ACC112 (cell line): ENCODE data around the gene CA7.

Experiments used
- H2AFZ ChIP-seq: fragments of 200-600 bp; sonication (generic); one replicate; pipeline ENCODE4 v1.6.0; 2017; ENCODE audit warnings: antibody characterized with exemption, low read length; ENCODE audit not compliant: unreplicated experiment
- H3K27ac ChIP-seq: fragments of 200-600 bp; sonication (generic); 2 replicates; pipeline ENCODE4 v1.5.1; 2014; ENCODE audit warnings: low read depth, mild to moderate bottlenecking, antibody characterized with exemption, low read length, moderate library complexity
- H3K27me3 ChIP-seq: fragments of 200-600 bp; sonication (generic); 2 replicates; pipeline ENCODE4 v1.6.1; 2014; ENCODE audit warnings: mild to moderate bottlenecking, antibody characterized with exemption, low read length, moderate library complexity, mixed read lengths; ENCODE audit not compliant: insufficient read depth
- H3K36me3 ChIP-seq: fragments of 200-600 bp; sonication (generic); 2 replicates; pipeline ENCODE4 v1.6.1; 2016; ENCODE audit warnings: mild to moderate bottlenecking, antibody characterized with exemption, low read length, moderate library complexity, mixed read lengths; ENCODE audit not compliant: insufficient read depth
- H3K4me1 ChIP-seq: fragments of 200-600 bp; sonication (generic); one replicate; pipeline ENCODE4 v1.6.1; 2016; ENCODE audit warnings: low read length, mixed read lengths; ENCODE audit not compliant: insufficient read depth, unreplicated experiment, control insufficient read depth
- H3K4me3 ChIP-seq: fragments of 200-600 bp; sonication (generic); 2 replicates; pipeline ENCODE4 v1.5.1; 2014; ENCODE audit warnings: mild to moderate bottlenecking, low read depth, low read length
- H3K79me2 ChIP-seq: fragments of 200-600 bp; sonication (generic); one replicate; pipeline ENCODE4 v1.6.0; 2016; ENCODE audit warnings: low read length; ENCODE audit not compliant: control insufficient read depth, unreplicated experiment, insufficient read depth

CA7 gene

DNA sequence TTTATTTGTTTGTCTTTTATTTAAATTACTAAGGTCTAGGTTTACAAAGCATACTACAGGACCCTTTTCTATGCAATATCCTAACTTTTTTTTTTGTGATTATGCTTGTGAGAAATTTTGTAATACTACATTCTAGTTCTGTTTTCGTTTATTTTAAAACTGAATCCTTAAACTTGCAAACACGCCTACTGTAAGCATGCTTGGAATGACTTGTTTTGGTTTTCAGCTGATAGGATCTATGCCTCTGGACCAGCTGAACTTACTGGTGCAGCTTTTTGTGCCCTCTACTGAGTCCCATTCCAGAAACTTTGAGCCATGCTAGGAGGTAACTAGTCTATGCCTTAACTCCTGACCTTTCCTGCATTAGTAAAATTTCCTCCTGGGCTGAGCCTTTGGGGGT is 42.1 kb downstream of the CA7 start:
- Histone ChIP-seq H3K4me3 (no peak overlapping the region), H2AFZ (no peak overlapping the region), H3K4me1 (peaks cover 4% of the 10 kb centered on the region), H3K79me2 (peaks cover 6% of the 10 kb centered on the region), H3K27ac (no peak overlapping the region), H3K36me3 (no peaks in the 10 kb centered on the region), H3K27me3 (no peaks in the 10 kb centered on the region)

DNA sequence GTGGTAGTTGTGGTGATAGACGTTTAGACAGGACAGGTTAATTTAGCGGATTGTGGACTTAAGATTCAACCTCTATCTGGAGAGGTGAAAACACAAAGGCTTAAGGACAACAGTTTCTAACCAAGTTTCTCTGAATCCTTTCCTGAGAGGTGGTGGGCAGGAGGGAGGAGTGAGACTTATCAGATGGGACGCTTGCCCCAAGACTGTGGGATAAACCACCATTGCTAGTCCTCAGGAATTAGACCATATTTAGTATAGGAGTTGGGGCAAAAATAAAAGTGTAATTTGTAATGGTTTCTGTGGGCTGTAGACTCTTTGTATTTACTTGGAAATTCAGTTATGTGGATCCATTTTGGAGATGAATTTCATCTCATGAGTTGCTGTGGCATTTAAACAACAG is 42.7 kb downstream of the CA7 start:
- peaks cover 4% of the 10 kb centered on the region for H3K79me2 ChIP-seq
- no peaks in the 10 kb centered on the region for H3K36me3 ChIP-seq
- peaks cover 3% of the 10 kb centered on the region for H3K4me1 ChIP-seq
- H3K4me3 ChIP-seq, result no peak overlapping the region
- no peaks in the 10 kb centered on the region for H3K27me3 ChIP-seq
- H2AFZ ChIP-seq, result no peak overlapping the region
- no peak overlapping the region for H3K27ac ChIP-seq

DNA sequence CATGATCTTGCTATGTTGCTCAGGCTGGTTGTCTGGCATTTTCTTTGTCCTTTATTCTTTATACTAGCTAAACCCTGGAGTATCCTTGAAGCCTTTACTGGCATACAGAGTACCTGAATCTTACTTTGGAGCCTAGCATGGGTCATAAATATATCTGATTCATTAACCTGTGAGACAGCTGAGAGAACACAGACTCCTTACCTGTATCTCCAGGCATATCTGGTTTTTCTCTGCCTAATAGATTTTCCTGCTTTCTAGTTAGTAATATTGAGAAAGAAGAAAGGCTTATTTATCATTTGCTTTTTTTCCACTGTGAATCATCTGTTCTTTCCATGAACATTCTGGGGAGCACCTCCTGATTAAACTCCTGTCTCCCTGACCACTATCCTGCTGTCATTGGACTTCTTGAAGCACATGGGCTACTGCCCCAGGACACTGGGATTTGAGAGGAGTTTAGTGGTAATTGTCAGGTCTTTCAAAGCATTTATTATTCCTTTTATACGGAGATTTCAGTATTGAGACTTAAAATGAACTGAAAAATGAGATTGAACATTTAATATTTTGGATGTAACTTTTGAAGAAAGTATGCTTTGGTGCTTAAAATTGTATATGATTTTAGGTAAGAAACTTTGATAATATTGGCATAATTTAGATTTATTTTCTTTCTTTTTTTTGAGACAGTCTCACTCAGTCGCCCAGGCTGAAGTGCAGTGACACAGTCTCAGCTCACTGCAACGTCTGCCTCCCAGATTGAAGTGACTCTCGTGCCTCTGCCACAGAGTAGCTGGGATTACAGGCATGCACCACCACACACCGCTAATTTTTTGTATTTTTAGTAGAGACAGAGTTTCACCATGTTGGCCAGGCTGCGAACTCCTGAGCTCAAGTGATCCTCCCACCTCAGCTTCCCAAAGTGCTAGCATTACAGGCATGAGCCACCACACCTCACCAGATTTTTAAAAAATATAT is 44.7 kb downstream of the CA7 start:
- H3K36me3 ChIP-seq, result no peaks in the 10 kb centered on the region
- H3K4me3 ChIP-seq, result no peak overlapping the region
- H3K79me2 ChIP-seq, result no peaks in the 10 kb centered on the region
- H3K27ac ChIP-seq, result no peak overlapping the region
- no peak overlapping the region for H2AFZ ChIP-seq
- H3K27me3 ChIP-seq, result no peaks in the 10 kb centered on the region
- H3K4me1 ChIP-seq, result peaks cover 4% of the 10 kb centered on the region

DNA sequence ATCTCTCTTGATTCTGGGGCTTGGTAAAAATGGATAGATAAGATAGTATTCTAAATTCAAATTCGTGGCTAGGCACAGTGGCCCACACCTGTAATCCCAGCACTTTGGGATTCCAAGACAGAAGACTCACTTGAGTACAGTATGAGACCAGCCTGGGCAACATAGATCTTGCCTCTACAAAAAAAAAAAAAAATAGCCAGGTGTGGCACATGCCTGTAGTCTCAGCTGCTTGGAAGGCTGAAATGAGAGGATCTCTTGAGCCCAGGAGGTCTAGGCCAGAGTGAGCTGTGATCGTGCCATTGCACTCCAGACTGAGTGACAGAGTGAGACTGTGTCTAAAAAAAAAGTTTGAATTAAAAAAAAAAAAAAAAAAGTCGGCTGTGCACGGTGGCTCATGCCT is 45.4 kb downstream of the CA7 start:
- no peaks in the 10 kb centered on the region for H3K79me2 ChIP-seq
- H2AFZ ChIP-seq, result no peak overlapping the region
- no peak overlapping the region for H3K27ac ChIP-seq
- no peaks in the 10 kb centered on the region for H3K27me3 ChIP-seq
- H3K36me3 ChIP-seq, result no peaks in the 10 kb centered on the region
- peaks cover 4% of the 10 kb centered on the region for H3K4me1 ChIP-seq
- no peak overlapping the region for H3K4me3 ChIP-seq

DNA sequence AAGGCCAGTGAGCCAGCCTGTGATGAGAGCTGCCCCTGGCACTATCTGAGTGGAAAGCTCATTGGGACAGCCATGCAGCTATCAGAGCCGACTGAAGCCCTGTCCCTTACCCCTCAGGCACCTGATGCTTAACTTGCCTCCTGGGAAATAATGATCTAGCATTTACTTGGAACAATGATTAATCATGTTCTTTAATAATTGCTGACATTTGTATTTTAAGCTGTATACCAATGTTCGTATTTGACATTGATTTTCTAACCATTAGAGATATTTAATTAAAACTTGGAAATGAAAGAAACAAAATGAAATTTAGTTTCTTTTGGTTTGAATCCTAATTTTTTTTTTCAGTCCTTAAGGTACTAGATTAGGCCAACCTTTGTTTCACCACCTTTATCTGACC is 46.6 kb downstream of the CA7 start:
- Histone ChIP-seq H3K4me1 (peaks cover 8% of the 10 kb centered on the region), H3K27ac (no peak overlapping the region), H2AFZ (no peak overlapping the region), H3K27me3 (no peaks in the 10 kb centered on the region), H3K79me2 (no peaks in the 10 kb centered on the region), H3K4me3 (no peak overlapping the region), H3K36me3 (no peaks in the 10 kb centered on the region)

DNA sequence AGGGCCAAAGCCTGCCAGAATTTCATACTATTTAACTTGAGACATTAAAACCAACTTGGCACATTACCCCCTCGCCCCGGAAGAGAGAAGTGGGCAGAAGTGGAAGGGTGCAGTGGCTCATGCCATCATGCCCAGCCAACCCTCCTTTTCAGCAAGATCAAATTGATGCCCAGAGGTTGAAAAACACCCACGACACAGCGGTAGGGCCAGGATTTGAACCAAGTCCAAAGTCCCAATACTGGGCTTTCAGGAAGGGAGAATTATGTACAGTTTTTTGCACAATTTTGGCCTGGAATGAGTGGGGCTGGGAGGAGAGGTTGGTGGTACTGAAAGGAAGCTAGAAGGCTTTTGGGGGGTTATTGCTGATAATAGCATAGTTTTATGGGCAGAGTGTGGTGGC is 47.1 kb downstream of the CA7 start:
- Histone ChIP-seq H2AFZ (no peak overlapping the region), H3K4me1 (peaks cover 14% of the 10 kb centered on the region), H3K36me3 (no peaks in the 10 kb centered on the region), H3K27me3 (no peaks in the 10 kb centered on the region), H3K79me2 (no peaks in the 10 kb centered on the region), H3K27ac (no peak overlapping the region), H3K4me3 (no peak overlapping the region)

DNA sequence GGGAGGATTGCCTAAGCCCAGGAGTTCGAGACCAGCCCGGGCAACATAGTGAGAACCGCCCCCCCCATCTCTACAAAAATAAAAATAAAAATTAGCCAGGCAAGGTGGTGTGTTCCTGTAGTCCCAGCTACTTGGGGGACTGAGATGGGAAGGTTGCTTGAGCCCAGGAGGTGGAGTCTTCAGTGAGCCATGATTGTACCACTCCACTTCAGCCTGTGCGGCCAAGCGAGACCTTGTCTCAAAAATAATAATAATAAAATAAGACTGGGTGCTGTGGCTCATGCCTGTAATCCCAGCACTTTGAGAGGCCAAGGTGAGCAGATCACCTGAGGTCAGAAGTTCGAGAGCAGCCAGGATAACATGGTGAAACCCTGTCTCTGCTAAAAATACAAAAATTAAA is 47.6 kb downstream of the CA7 start:
- H3K4me3 ChIP-seq, result no peak overlapping the region
- H3K27ac ChIP-seq, result no peak overlapping the region
- H3K79me2 ChIP-seq, result no peaks in the 10 kb centered on the region
- no peaks in the 10 kb centered on the region for H3K36me3 ChIP-seq
- H3K27me3 ChIP-seq, result no peaks in the 10 kb centered on the region
- peaks cover 14% of the 10 kb centered on the region for H3K4me1 ChIP-seq
- no peak overlapping the region for H2AFZ ChIP-seq

DNA sequence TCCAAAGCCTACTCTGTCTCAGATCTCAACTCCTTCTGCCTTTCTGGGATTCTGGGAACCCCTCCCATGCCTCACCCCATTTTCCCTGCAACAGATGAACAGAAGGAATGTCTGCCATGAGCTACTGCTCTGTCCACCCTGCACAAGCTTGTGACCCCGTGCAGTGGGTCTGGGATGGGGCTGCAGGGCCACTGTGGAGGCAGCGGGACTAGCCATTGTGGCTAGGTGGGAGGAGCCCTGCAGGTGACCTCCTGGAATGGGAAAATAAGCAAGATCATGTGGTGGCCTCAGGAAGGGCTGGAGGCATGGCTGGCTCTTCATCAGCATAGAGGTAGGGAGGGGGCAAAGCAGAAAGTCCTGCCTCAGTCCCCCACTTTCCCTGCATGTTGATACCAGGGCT is 49.8 kb downstream of the CA7 start:
- Histone ChIP-seq H3K79me2 (no peaks in the 10 kb centered on the region), H3K27me3 (no peaks in the 10 kb centered on the region), H2AFZ (no peak overlapping the region), H3K36me3 (no peaks in the 10 kb centered on the region), H3K4me3 (no peak overlapping the region), H3K27ac (no peak overlapping the region), H3K4me1 (peaks cover 14% of the 10 kb centered on the region)

DNA sequence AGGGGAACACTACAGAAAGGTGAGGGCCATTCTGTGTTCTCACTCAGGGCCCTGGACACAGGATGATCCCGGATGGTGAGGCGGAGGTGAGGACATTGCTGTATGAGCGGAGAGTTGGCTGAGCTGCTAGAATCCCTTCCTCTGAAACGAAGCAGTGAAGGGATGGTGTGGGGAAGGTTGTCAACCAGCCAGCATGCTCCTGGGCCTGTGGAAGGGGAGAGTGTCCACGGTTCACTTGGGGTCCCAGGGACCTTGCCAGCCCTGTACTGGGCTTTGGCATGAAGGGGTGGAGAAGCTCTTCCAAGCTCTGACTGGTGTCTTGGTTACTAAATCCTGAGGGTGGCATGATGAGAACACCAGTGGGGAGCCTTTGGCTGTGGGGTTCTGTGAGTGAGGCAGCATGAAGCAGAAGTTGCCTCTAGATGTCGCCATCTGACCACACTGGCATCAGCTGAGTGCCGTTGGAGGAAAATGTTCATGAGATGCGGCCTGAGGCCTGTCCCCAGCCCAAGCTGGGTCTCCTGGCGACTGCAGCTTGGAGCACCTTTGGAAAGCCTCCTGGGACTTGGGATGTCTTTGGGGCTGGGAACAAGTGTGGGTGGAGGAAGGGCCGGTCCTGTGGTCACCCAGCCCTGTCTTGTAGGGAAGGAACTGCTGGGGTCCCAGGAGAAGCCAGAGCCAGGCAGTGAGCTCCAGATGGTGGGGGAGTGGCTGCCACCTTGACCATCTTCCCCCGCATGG is 50.9 kb downstream of the CA7 start:
- Histone ChIP-seq H3K27ac (no peak overlapping the region), H3K27me3 (no peaks in the 10 kb centered on the region), H2AFZ (no peak overlapping the region), H3K79me2 (no peaks in the 10 kb centered on the region), H3K4me1 (peaks cover 23% of the 10 kb centered on the region), H3K4me3 (no peak overlapping the region), H3K36me3 (no peaks in the 10 kb centered on the region)

DNA sequence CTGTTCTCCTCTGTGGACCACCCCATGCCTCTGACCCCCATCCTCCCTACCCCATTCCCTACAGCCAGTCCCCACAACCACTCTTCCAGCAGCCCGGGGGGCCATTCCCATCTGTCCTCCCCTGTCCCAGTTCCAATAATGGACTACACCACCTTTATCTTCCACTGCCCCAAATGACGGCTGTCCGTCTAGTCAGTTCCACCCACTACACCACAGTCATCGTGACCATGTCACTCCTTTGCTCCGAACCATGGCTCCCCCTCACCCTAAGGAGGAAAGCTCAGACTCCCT is 51.4 kb downstream of the CA7 start:
- no peaks in the 10 kb centered on the region for H3K27me3 ChIP-seq
- H3K27ac ChIP-seq, result no peak overlapping the region
- no peak overlapping the region for H2AFZ ChIP-seq
- H3K4me3 ChIP-seq, result no peak overlapping the region
- H3K79me2 ChIP-seq, result no peaks in the 10 kb centered on the region
- no peaks in the 10 kb centered on the region for H3K36me3 ChIP-seq
- H3K4me1 ChIP-seq, result peaks cover 28% of the 10 kb centered on the region

DNA sequence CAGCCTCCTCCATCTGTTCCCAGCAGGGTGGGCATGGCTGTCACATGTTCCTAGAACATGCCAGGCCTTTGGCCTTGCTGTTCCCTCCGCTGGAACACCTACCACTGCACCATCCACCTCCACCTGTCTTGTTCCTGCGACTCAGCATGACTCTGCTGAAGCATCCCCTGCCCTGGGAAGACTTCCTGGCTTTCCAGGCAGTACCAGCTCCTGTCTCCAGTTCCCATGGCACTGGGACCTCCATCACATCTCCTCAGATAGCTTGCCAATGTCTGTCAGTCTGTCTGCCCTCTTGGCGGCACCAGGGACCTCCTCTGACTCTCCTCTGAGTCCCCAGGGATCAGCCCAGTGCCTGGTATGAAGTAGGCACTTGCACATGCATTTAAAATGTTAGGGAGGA is 51.8 kb downstream of the CA7 start:
- Histone ChIP-seq H3K27me3 (no peaks in the 10 kb centered on the region), H3K27ac (no peak overlapping the region), H3K36me3 (no peaks in the 10 kb centered on the region), H3K4me3 (no peak overlapping the region), H3K79me2 (no peaks in the 10 kb centered on the region), H2AFZ (no peak overlapping the region), H3K4me1 (peaks cover 32% of the 10 kb centered on the region)
